ENCODE measurements around the gene EXOSC9.

DNA sequence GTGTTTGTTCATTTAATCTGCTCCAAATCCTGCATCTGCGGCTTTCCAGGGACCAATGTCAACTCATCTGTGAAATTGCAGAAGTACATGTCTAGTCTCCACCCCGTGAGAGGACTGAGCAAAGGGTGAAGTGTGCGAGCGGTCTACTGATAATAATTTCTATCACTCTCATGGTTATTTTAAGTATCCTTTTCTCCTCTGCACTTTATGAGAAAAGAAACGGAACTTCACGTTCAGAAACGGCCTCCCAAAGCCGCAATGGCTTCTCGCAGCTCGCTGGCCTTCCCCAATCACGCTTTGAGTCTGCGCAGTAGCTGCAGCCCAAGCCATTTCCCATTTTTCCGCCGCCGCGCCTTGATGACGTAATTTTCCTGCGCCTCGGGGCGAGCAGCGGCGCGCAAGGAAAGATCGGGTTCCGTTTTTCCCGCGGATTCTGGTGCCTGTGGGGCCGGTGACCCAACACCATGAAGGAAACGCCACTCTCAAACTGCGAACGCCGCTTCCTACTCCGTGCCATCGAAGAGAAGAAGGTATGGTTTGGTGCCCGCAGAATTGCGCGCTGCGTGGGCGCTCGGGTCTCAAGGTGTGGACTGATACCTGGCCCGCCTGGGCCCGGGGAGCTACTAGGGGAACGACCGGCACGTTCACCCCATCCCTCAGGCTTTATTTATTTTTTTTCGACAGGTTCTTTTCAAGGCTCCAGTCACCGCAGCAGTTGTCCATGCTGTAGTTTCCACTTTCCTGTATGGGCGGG lies at the start of gene EXOSC9:
- TF ChIP-seq, protein P1, sequence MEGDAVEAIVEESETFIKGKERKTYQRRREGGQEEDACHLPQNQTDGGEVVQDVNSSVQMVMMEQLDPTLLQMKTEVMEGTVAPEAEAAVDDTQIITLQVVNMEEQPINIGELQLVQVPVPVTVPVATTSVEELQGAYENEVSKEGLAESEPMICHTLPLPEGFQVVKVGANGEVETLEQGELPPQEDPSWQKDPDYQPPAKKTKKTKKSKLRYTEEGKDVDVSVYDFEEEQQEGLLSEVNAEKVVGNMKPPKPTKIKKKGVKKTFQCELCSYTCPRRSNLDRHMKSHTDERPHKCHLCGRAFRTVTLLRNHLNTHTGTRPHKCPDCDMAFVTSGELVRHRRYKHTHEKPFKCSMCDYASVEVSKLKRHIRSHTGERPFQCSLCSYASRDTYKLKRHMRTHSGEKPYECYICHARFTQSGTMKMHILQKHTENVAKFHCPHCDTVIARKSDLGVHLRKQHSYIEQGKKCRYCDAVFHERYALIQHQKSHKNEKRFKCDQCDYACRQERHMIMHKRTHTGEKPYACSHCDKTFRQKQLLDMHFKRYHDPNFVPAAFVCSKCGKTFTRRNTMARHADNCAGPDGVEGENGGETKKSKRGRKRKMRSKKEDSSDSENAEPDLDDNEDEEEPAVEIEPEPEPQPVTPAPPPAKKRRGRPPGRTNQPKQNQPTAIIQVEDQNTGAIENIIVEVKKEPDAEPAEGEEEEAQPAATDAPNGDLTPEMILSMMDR (IDR thresholded peaks at IDR 0.05) = peak in 1 of 7 experiments; percentile 6
- peak; percentile 96 to 99 (median 97) for TF ChIP-seq POLR2AphosphoS5 (IDR thresholded peaks at IDR 0.05)

Measured in stomach (tissue), 4 donors.